ENCODE results near the gene IQCH.

IQCH gene

DNA sequence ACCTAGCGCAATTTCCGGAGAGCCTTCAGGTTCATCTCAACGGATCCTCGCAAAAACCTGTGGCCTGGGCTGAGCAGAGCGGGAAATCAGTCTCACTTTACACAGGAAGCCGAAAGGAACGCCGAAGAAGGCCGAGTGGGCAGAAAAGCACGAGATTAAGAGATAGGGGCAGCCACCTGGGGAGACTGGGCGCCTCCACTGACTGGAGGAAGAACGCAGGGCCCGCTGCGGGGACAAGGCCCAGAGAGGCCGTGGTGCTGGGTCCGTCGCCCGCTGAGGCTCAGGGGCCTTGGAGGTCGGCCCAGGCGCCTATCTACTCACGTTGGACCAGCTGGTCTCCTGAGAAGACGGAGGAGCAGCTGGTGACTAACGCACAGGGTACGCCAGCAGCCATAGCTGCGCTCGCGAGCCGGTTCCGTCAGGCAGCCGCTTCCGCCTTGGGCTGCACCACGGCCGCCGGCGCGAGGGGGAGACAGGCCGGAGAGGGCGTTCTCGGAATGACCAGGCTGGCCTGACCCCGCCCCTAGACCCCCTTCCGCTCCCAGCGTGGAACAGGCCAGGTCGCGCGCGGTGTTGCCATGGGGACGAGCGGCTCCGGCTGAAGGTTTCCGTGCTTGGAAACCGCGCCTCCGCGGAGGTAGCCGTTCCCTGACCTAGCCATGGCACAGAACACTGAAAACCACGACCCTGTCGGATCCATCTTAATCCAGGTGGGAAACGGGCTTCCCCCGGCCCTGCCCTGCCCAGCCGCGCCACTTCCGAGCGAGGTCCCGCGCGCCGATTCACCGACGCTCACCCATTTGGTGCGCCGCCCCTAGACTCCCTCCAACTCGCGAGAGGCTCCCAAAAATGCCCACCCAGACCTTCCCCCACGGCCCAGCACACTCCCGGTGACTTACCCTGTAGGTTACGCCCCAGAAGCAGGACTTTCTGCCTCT, at the start of gene IQCH, which contains the start of gene AAGAB:
IQCH (plus strand) TSS at position 549 of the 938 bp plus-strand sequence; CDS start at position 660, 111 bp downstream.
AAGAB (minus strand) TSS at position 424 of the 938 bp plus-strand sequence; CDS start at position 394, 30 bp downstream.
- peak within 1 kb of the TSS; percentile 72 for H3K27ac ChIP-seq (ENCODE audit: low read length)
- peak within 1 kb of the TSS; percentile 81 for H3K4me3 ChIP-seq (ENCODE audit: low read length)
- H3K27me3 ChIP-seq (replicated peaks; ENCODE audit: insufficient read depth, low read length), result no peaks in the 10 kb centered on the region
- H3K9ac ChIP-seq (ENCODE audit: low read length), result peak within 1 kb of the TSS; percentile 76
- peak within 1 kb of the TSS; percentile 85 for H2AFZ ChIP-seq (ENCODE audit: low read length)
- DNase-seq, result peak; percentile 96
- TF ChIP-seq EZH2phosphoT487 (IDR thresholded peaks at IDR 0.05; ENCODE audit: low read length), result no peak
- TF ChIP-seq, protein P1, sequence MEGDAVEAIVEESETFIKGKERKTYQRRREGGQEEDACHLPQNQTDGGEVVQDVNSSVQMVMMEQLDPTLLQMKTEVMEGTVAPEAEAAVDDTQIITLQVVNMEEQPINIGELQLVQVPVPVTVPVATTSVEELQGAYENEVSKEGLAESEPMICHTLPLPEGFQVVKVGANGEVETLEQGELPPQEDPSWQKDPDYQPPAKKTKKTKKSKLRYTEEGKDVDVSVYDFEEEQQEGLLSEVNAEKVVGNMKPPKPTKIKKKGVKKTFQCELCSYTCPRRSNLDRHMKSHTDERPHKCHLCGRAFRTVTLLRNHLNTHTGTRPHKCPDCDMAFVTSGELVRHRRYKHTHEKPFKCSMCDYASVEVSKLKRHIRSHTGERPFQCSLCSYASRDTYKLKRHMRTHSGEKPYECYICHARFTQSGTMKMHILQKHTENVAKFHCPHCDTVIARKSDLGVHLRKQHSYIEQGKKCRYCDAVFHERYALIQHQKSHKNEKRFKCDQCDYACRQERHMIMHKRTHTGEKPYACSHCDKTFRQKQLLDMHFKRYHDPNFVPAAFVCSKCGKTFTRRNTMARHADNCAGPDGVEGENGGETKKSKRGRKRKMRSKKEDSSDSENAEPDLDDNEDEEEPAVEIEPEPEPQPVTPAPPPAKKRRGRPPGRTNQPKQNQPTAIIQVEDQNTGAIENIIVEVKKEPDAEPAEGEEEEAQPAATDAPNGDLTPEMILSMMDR (IDR thresholded peaks at IDR 0.05; ENCODE audit: low read length), result no peak
- TF ChIP-seq EZH2 (optimal IDR thresholded peaks at IDR 0.05; ENCODE audit: low read depth, low read length), result no peak
- H3K36me3 ChIP-seq (replicated peaks; ENCODE audit: insufficient read depth, low read length), result no peaks in the 10 kb centered on the region
- H3K4me2 ChIP-seq (ENCODE audit: low read depth, low read length), result peak within 1 kb of the TSS; percentile 93
- peaks cover 22% of the 10 kb centered on the region for H3F3A ChIP-seq (ENCODE audit: insufficient read depth, low read length)
- no peaks in the 10 kb centered on the region for H3K9me3 ChIP-seq (replicated peaks; ENCODE audit: insufficient read depth, low read length)
- H3K79me2 ChIP-seq (ENCODE audit: low read length), result peaks cover 48% of the 10 kb centered on the region
- no peaks in the 10 kb centered on the region for H3K9me2 ChIP-seq (replicated peaks; ENCODE audit: insufficient read depth, low read length)
- no peaks in the 10 kb centered on the region for H4K20me1 ChIP-seq (ENCODE audit: insufficient read depth, low read length)
- 0 out of 2 replicates have a peak, but pooled peaks cover 3% of the 10 kb centered on the region for H3K4me1 ChIP-seq (ENCODE audit: low read length)

DNA sequence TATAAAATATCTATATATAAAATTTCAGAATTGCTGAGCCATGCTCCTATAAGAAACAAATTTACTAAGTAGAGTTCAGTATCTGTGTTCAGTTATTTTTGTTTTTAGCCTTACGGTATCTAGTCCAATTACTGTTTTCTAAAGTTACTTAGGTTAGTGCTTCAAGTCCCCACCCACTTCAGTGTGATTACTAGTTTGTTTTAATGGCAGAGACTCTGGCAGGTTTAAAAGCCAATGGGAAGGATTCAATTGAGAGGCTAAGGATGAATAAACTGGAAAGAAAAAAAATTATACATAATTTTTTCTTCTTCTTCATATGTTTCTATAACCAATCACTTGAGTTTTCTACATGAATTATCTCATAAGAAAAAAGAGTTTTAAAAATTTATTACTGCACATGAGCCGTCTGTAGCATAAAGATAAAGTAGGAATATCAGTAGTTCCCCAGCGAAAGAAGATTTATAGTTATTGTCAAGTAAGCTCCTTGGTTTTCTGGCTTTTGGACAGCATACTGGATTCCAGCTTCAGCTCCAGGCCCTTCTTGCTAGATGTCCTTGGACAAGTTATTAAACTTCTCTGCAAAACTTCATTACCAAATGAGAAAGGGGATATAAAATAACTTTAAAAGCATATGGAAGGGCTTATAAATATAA, 46.9 kb upstream of the IQCH start:
- no peak for TF ChIP-seq EZH2 (optimal IDR thresholded peaks at IDR 0.05; ENCODE audit: low read depth, low read length)
- TF ChIP-seq, protein P1 (IDR thresholded peaks at IDR 0.05; ENCODE audit: low read length), result no peak
- TF ChIP-seq EZH2phosphoT487 (IDR thresholded peaks at IDR 0.05; ENCODE audit: low read length), result no peak

DNA sequence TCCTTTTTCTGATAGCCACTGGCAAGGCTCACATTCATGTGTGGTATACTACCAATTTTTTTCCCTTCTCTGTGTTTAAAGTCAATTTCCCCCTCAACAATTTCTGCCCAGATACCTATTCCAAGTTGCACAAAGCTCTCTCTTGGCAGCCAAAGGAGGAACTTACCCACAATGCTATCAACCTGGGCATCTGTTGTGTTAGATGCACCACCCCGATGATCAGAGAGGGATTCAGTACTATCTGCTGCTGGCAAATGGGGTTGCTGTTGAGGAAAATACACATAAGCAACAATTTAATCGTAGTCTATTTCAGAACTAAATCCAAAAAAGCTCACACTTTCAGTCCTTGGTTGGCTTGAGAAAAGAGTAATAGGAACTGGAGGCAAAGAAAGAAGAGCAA, 46.2 kb upstream of the IQCH start:
- no peaks in the 10 kb centered on the region for H4K20me1 ChIP-seq (ENCODE audit: insufficient read depth, low read length)
- H3K36me3 ChIP-seq (replicated peaks; ENCODE audit: insufficient read depth, low read length), result 0 out of 2 replicates have a peak, but pooled peaks cover 3% of the 10 kb centered on the region
- peaks cover 3% of the 10 kb centered on the region; the same call in 1 of the 2 replicates for H3K4me1 ChIP-seq (ENCODE audit: low read length)
- no peak for TF ChIP-seq EZH2 (optimal IDR thresholded peaks at IDR 0.05; ENCODE audit: low read depth, low read length)
- no peak for TF ChIP-seq EZH2phosphoT487 (IDR thresholded peaks at IDR 0.05; ENCODE audit: low read length)
- TF ChIP-seq, protein P1 (IDR thresholded peaks at IDR 0.05; ENCODE audit: low read length), result no peak
- H3K4me3 ChIP-seq (ENCODE audit: low read length), result no peak overlapping the region
- H3K9me2 ChIP-seq (replicated peaks; ENCODE audit: insufficient read depth, low read length), result no peaks in the 10 kb centered on the region
- H3K4me2 ChIP-seq (ENCODE audit: low read depth, low read length), result no peak overlapping the region
- no peak overlapping the region for H3K27ac ChIP-seq (ENCODE audit: low read length)
- H2AFZ ChIP-seq (ENCODE audit: low read length), result no peak overlapping the region
- DNase-seq, result no peak
- H3F3A ChIP-seq (ENCODE audit: insufficient read depth, low read length), result no peaks in the 10 kb centered on the region
- no peaks in the 10 kb centered on the region for H3K27me3 ChIP-seq (replicated peaks; ENCODE audit: insufficient read depth, low read length)
- no peaks in the 10 kb centered on the region for H3K79me2 ChIP-seq (ENCODE audit: low read length)
- no peaks in the 10 kb centered on the region for H3K9me3 ChIP-seq (replicated peaks; ENCODE audit: insufficient read depth, low read length)
- no peak overlapping the region for H3K9ac ChIP-seq (ENCODE audit: low read length)

More for the DNA sequence above, 46.9 kb upstream of the IQCH start:
- Histone ChIP-seq H3K4me2 (ENCODE audit: low read depth, low read length) (no peak overlapping the region), H3K4me1 (ENCODE audit: low read length) (peaks cover 3% of the 10 kb centered on the region; the same call in 1 of the 2 replicates), H3K79me2 (ENCODE audit: low read length) (no peaks in the 10 kb centered on the region), H3K4me3 (ENCODE audit: low read length) (no peak overlapping the region), H3K9me3 (replicated peaks; ENCODE audit: insufficient read depth, low read length) (no peaks in the 10 kb centered on the region), H3K36me3 (replicated peaks; ENCODE audit: insufficient read depth, low read length) (0 out of 2 replicates have a peak, but pooled peaks cover 3% of the 10 kb centered on the region), H3K27me3 (replicated peaks; ENCODE audit: insufficient read depth, low read length) (no peaks in the 10 kb centered on the region), H2AFZ (ENCODE audit: low read length) (no peak overlapping the region), H3K9me2 (replicated peaks; ENCODE audit: insufficient read depth, low read length) (no peaks in the 10 kb centered on the region), H3K27ac (ENCODE audit: low read length) (no peak overlapping the region), H3K9ac (ENCODE audit: low read length) (no peak overlapping the region), H3F3A (ENCODE audit: insufficient read depth, low read length) (no peaks in the 10 kb centered on the region), H4K20me1 (ENCODE audit: insufficient read depth, low read length) (no peaks in the 10 kb centered on the region)
- DNase-seq, result no peak
